GM20431 (cell line): ENCODE results near the gene CHST8.

ENCODE experiments used
- in situ Hi-C: fragments of 300-500 bp; cut with MseI, MboI; formaldehyde crosslinking; loops from one replicate; pipeline ENCODE4 v1.15.0; 2020; ENCODE audit warnings: low sequenced_read_pairs; ENCODE audit not compliant: unreplicated experiment

Gene CHST8

GRCh38 chr19:33752945-33753344 lies 131.2 kb downstream of the CHST8 start:
- in situ Hi-C loops = loop anchor here (25.0 kb wide), 1 partner anchor 516 kb away; the partner anchor contains the start of gene SLC7A10

DNA sequence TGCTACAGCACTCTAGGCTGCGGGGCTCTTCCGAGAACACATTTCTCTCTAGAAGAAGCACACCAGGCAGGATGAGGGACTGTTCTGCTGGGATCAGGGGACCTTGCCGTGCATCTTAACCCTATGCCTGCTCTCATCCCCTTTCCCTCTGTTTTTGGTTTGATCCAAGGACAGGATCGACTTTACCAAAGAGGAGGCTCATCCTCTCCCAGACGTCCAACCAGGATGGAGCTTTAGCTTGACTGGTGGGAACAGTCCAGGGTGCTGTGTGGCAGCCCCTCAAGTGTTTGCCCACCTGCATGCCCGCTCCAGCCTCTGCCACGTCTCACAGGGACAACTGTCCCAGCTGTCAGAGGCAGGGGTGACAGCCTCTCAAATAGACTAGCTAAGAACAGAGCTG lies 132.6 kb downstream of the CHST8 start:
- in situ Hi-C loops = loop anchor here (25.0 kb wide), 1 partner anchor 517 kb away; the partner anchor contains the start of gene SLC7A10

- in situ Hi-C loops = loop anchor here (25.0 kb wide), 1 partner anchor 518 kb away; the partner anchor contains the start of gene SLC7A10
Observed at GRCh38 chr19:33755099-33756035, 133.6 kb downstream of the CHST8 start.

GRCh38 chr19:33756177-33756576 lies 134.4 kb downstream of the CHST8 start:
- in situ Hi-C loops = loop anchor here (25.0 kb wide), 1 partner anchor 519 kb away; the partner anchor contains the start of gene SLC7A10

DNA sequence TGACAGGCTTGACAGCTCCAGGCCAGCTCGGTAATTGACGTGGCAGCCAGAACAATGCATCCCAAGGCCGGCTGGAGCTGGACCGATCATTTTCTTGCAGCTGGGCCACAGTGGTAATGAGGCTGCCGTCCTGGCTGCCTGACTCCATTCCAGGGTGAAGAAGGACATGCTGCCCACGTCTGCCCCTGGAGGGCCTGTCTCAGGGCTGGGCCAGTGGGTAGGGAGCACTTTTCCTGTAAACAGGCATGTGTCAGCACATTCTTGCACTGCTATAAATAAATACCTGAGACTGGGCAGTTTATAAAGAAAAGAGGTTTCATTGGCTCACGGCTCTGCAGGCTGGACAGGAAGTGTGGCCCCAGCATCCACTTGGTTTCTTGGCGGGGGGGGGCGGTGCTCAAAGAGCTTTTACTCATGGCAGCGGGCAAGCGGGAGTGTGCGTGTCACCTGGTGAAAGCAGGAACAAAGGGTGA lies 136.8 kb downstream of the CHST8 start:
- in situ Hi-C loops = loop anchor here (25.0 kb wide), 1 partner anchor 521 kb away; the partner anchor contains the start of gene SLC7A10

GRCh38 chr19:33759356-33759755 lies 137.6 kb downstream of the CHST8 start:
- in situ Hi-C loops = loop anchor here (25.0 kb wide), 1 partner anchor 522 kb away; the partner anchor contains the start of gene SLC7A10

- in situ Hi-C loops = loop anchor here (25.0 kb wide), 1 partner anchor 527 kb away; the partner anchor contains the start of gene SLC7A10
Observed at GRCh38 chr19:33763633-33764371, 142.0 kb downstream of the CHST8 start.

DNA sequence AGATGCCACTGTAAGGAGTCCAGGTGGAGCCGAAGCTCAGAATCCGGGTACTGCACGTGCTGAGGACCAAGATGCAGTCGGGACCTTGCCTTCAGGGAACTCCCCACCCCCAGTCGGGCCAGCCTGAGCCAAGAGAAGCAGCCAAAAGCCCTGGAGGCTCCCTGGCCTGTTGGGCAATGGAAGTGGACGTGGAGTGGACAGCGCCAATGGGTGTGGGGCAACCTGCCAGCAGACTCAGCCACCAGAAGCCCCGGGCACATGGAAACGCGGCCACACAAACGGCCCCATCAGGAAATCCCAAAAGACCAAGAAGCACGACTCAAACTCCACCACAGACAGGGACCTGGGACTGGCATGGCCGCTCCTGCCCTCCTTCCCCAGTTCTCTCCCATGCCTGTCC lies 144.9 kb downstream of the CHST8 start:
- in situ Hi-C loops = loop anchor here (25.0 kb wide), 1 partner anchor 529 kb away; the partner anchor contains the start of gene SLC7A10

GRCh38 chr19:33767898-33768413 lies 146.2 kb downstream of the CHST8 start:
- in situ Hi-C loops = loop anchor here (25.0 kb wide), 1 partner anchor 531 kb away; the partner anchor contains the start of gene SLC7A10

GRCh38 chr19:33769208-33769607 lies 147.5 kb downstream of the CHST8 start:
- in situ Hi-C loops = loop anchor here (25.0 kb wide), 1 partner anchor 532 kb away; the partner anchor contains the start of gene SLC7A10

DNA sequence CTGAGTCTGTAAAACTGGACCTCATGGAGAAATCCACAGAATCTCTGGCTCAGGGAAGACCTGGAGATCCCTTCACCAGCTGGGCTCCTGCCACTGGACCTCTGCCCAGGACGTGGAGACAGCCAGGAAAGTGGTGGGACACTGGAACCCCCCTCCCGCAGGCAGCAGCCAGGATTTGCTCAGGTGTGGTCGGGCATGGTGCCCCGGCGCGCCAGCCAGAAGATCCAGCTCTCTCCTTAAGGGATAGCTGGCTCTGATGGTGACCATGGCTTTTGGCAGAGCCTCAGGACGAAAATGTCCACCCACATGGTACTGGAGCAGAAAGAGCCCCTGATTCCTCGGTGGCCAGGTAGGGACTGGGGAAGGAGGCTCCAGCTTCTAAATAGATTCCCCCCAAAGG lies 148.4 kb downstream of the CHST8 start:
- in situ Hi-C loops = loop anchor here (10.0 to 25.0 kb wide), 2 partner anchors 345 to 533 kb away; partner anchors contain the start of gene SLC7A10

DNA sequence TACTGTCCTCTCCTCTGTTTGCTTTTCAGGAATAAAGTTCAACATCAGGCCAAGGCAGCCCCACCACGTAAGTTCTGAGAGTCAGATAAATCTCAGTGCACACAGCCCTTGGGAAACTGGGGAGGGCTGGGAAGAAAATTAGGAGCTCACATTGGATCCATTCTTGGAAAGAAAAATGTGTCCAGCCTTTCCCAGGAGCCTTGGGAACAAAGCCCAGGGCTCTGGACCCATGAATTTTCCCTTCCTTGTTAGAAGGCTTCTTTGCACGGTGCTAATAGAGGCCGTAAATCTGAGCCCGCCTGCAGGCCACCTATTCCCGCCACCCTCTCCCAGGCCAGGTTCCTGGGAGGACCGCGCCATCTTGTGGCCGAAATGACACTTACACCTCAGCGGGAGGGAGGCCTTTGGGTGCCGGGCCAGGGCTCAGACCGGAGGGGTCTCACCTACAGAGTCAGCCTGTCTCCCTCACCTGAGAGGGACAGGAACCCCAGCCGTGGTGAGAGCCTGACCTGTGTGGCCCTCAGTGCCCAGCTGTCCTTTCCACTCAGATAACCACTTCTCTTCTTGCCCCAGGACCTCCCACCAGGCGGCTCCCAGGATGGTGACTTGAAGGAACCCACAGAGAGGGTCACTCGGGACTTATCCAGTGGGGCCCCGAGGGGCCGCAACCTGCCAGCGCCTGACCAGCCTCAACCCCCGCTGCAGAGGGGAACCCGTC lies 149.8 kb downstream of the CHST8 start:
- in situ Hi-C loops = loop anchor here (10.0 to 25.0 kb wide), 2 partner anchors 347 to 534 kb away; partner anchors contain the start of gene SLC7A10

DNA sequence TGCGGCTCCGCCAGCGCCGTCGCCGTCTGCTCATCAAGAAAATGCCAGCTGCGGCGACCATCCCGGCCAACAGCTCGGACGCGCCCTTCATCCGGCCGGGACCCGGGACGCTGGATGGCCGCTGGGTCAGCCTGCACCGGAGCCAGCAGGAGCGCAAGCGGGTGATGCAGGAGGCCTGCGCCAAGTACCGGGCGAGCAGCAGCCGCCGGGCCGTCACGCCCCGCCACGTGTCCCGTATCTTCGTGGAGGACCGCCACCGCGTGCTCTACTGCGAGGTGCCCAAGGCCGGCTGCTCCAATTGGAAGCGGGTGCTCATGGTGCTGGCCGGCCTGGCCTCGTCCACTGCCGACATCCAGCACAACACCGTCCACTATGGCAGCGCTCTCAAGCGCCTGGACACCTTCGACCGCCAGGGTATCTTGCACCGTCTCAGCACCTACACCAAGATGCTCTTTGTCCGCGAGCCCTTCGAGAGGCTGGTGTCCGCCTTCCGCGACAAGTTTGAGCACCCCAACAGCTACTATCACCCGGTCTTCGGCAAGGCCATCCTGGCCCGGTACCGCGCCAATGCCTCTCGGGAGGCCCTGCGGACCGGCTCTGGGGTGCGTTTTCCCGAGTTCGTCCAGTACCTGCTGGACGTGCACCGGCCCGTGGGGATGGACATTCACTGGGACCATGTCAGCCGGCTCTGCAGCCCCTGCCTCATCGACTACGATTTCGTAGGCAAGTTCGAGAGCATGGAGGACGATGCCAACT lies 150.5 kb downstream of the CHST8 start:
- in situ Hi-C loops = loop anchor here (10.0 to 25.0 kb wide), 2 partner anchors 347 to 535 kb away; partner anchors contain the start of gene SLC7A10

DNA sequence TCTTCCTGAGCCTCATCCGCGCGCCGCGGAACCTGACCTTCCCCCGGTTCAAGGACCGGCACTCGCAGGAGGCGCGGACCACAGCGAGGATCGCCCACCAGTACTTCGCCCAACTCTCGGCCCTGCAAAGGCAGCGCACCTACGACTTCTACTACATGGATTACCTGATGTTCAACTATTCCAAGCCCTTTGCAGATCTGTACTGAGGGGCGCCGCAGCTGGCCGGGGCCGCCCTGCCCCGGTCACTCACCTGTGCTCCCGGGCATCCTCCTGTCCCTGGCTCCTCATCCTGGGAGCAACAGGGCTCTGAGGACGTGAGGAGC lies 151.1 kb downstream of the CHST8 start:
- in situ Hi-C loops = loop anchor here (10.0 to 25.0 kb wide), 2 partner anchors 348 to 536 kb away; partner anchors contain the start of gene SLC7A10

DNA sequence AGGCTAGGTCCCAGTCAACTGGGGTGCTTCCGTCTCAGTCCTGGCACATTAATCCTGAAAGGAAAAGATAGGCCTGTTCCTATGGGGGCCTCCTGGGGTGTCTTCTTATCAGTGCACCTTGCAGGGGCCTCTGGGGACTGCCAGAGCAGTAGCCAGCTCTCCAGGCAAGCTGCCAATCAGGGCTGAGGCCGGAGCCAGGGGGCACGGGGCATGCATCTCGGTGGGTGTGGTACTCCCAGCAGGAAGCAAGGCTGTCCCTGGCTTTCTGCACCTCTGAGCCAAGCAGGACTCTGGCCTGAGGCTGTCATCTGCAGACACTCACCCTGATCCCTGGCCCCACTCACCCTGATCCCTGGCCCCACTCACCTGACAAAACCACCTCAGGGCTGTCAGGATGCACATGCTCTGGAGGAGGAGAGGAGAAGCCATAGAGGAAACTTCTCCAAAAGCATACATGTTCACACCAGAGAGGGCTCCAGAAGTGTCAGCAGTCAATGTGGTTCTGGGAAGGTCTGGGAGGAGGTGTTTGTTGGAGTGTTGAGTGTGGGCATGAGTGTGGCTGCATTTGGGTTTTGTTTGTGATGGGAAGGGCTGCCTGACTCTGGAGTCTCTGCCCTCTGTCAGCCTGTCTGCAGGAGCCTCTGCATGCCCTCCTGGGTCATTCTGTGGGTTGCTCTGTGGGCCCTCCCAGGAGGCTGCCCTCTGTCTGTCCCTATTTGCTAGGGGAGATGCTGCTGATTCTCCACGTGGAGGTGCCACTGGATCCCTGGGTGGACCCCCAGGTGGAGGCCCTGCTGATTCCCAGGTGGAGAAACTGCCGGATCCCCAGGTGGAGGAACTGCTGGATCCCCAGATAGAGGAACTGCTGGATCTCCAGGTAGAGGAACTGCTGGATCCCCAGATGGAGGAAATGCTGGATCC lies 152.2 kb downstream of the CHST8 start:
- in situ Hi-C loops = loop anchor here (10.0 to 25.0 kb wide), 2 partner anchors 349 to 537 kb away; partner anchors contain the start of gene SLC7A10

GRCh38 chr19:33774751-33775150 lies 153.0 kb downstream of the CHST8 start:
- in situ Hi-C loops = loop anchor here (10.0 to 25.0 kb wide), 3 partner anchors 313 to 537 kb away; partner anchors contain the start of gene SLC7A10
